GM12878 (cell line): Measurements from ENCODE around the gene CNTN2.

Experiments used
- SUZ12 ChIP-seq: fragments of 200-600 bp; sonication (generic); IDR thresholded peaks from one replicate; pipeline ENCODE4 v1.6.1; 2018; ENCODE audit warnings: antibody characterized with exemption, mild to moderate bottlenecking; ENCODE audit not compliant: unreplicated experiment
- TF ChIP-seq, protein P1 (sequence below): fragments of 450-650 bp; IDR thresholded peaks from 2 replicates; pipeline ENCODE4 v1.6.1; 2014; ENCODE audit warnings: mild to moderate bottlenecking

DNA sequence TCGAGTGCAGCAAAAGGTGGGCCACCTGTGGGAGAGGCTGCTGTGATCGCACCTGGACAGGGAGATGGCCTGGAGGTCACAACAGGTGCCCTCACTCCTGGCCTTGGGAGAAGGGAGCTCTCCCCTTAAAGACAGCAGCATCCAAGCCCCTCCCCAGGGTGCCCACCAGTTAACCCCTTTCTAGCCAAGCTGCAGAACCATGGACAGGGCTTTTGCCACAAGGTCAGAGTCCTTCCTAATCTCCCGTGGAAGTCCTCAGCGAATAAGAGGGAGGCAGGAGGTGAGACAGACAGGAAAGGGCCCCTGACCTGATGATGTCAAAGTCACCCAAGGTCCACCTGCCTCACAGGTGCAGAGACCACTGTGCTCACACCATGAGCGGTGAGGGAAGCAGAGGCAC is 1.7 kb downstream of the CNTN2 start:
- no peak for TF ChIP-seq SUZ12
- TF ChIP-seq, protein P1, sequence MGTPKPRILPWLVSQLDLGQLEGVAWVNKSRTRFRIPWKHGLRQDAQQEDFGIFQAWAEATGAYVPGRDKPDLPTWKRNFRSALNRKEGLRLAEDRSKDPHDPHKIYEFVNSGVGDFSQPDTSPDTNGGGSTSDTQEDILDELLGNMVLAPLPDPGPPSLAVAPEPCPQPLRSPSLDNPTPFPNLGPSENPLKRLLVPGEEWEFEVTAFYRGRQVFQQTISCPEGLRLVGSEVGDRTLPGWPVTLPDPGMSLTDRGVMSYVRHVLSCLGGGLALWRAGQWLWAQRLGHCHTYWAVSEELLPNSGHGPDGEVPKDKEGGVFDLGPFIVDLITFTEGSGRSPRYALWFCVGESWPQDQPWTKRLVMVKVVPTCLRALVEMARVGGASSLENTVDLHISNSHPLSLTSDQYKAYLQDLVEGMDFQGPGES = no peak
